NCI-H2196 treated with DMSO at 0.1 percent for 48 hours (cell line): Measurements from ENCODE around the gene HEATR5B.

ENCODE experiments used
- DNase-seq: peaks from one replicate; lab custom pipeline; 2025; ENCODE audit not compliant: unreplicated experiment; lab: John Stamatoyannopoulos, UW

The HEATR5B gene

GRCh38 chr2:37083873-37084794, at the start of gene HEATR5B, which contains the start of gene GPATCH11:
TSS of gene HEATR5B (minus strand) at chr2:37084372. CDS start at chr2:37083414, 958 bp downstream.
TSS of gene GPATCH11 (plus strand) at chr2:37084518. CDS start at chr2:37088382, 3,864 bp downstream.
- DNase-seq = peak; percentile 93

DNA sequence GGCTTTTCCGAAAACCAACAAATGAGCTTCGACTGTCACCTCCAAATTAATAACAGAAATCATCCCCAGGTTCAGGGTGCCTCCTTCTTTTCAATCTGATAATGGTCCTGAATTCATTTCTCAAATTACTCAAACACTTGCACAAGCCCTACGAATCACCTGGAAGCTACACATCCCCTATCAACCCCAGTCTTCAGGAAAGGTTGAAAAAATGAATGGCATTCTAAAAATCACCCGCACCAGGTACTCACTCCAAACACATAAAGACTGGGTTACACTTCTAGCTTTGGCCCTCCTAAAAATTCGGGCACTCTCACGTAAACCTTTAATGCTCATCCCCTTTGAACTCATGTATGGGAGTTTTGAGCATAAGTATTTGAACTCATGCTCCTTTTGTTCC, 48.7 kb upstream of the HEATR5B start:
- DNase-seq = no peak

GRCh38 chr2:37125416-37125815, 41.2 kb upstream of the HEATR5B start:
- DNase-seq = no peak

GRCh38 chr2:37119157-37119556, 35.0 kb upstream of the HEATR5B start:
- no peak for DNase-seq

- no peak for DNase-seq
These were observed 33.4 kb upstream of the HEATR5B start for GRCh38 chr2:37117566-37117965.

- no peak for DNase-seq
These were observed 27.8 kb upstream of the HEATR5B start for GRCh38 chr2:37111958-37112357.

GRCh38 chr2:37110306-37111212, 26.4 kb upstream of the HEATR5B start:
- DNase-seq = no peak

- no peak for DNase-seq
These were observed 25.4 kb upstream of the HEATR5B start for GRCh38 chr2:37109523-37109922.

DNA sequence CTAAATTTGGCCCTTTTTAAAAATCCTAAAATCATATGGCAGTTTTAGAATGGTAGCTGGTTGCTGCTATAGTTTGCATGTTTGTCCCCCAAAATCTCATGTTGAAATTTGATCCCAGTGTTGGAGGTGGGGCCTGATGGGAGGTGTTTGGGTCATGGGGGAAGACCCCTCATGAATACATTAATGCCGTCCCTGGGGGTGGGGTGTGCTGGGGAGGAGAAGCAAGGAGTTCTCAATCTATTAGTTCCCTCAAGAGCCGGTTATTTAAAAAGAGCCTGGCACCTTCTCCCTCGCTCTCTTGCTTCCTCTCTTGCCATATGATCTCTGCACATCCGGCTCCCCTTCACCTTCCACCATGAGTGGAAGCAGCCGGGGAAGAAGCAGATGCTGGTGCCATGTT, 21.0 kb upstream of the HEATR5B start:
- no peak for DNase-seq

DNA sequence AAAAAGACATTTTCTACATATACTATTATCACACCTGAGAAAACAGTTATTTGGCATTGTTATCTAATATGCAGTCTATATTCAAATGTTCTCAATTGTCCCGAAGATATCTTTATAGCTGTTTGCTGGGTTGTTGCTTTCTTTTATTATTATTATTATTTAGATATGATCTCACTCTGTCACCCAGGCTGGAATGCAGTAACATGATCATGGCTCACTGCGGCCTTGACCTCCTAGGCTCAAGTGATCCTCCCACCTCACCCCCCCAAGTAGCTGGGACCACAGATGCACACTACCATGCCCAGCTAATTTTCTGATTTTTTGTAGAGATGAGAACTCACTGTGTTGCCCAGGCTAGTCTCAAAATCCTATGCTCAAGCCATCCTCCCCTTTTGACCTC, 20.0 kb upstream of the HEATR5B start:
- no peak for DNase-seq

GRCh38 chr2:37102588-37102987, 18.4 kb upstream of the HEATR5B start:
- no peak for DNase-seq

- no peak for DNase-seq
These were observed 15.9 kb upstream of the HEATR5B start for GRCh38 chr2:37100054-37100453.

- no peak for DNase-seq
These were observed 14.4 kb upstream of the HEATR5B start for GRCh38 chr2:37098416-37099118.

- DNase-seq = no peak
These were observed 12.4 kb upstream of the HEATR5B start for GRCh38 chr2:37096568-37096967.

DNA sequence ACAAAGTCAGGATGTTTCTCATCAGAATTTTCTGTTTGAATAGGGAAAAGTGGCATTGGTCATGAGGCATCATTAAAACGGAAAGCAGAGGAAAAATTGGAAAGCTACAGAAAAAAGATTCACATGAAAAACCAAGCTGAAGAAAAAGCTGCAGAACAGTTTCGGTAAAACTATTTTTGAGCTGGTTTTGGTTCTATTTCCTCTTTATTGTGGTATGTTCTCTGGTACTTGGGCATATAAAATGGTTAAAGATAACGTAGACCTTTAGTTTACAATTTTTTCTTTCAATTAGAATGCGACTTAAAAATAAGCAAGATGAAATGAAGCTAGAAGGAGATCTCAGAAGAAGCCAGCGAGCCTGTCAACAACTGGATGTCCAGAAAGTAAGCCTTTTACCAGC, 7.7 kb upstream of the HEATR5B start:
- no peak for DNase-seq

DNA sequence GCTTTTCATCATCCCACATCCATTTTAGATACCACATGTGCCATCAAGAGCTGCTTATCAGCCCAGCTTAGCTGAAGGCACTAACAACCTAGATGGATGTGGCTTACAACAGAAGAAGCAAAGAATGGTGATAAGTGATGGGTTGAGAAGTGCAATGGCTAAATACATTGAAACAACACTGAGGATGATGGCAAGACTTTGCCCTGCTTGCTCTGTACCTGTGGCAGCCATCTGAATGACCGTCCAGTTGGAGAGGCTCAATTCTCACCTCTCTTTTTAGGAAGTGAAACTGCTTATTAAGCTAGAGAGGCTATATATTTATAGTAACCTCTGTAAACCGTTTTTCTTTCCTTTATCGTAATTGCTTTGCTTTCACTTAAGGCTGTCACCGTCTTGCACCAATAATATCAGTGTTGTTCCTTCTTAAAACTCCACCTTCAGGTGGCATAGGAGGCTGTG, 5.9 kb upstream of the HEATR5B start:
- no peak for DNase-seq

GRCh38 chr2:37085731-37086147, 1.6 kb upstream of the HEATR5B start:
- DNase-seq = no peak

- DNase-seq = no peak
These were observed 625 bp upstream of the HEATR5B start for GRCh38 chr2:37084797-37085196.

GRCh38 chr2:37080689-37081088, 3.5 kb downstream of the HEATR5B start:
- DNase-seq = no peak

GRCh38 chr2:37080266-37080665, 3.9 kb downstream of the HEATR5B start:
- DNase-seq = no peak

DNA sequence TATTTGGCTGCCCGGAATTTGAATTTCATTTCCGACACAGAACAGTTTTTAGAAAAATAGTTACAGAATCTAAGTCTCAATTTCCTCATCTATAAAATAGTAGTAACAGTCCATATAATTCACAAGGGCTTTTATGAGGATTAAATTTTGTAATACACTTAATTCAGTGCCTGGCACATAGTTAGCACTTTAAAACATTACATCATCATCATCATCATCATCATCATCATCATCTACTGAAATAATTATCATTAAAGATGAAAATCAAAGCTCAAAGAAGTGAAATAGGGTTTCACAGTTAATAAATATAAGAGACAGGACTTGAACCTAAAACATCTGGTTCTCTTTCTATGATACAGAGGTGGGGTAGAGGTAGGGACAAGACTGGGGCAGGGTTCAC, 13.2 kb downstream of the HEATR5B start:
- no peak for DNase-seq
